HL-60 (cell line): Measurements from ENCODE around the gene ITPK1.

Source experiments
- DNase-seq, 2 experiments: peaks; one replicate each; pipeline ENCODE4 v3.0.0-alpha.2; 2010 to 2020; ENCODE audit warnings: low read depth in 1 of 2, low spot score in 1 of 2
- H3K27ac ChIP-seq: fragments of 250-450 bp; sonication (Bioruptor Pico); replicated peaks from 2 replicates; pipeline ENCODE4 v1.5.1; 2020; ENCODE audit warnings: mild to moderate bottlenecking, moderate library complexity
- H3K27me3 ChIP-seq: fragments of 250-450 bp; sonication (Bioruptor Pico); 2 replicates; pipeline ENCODE4 v1.5.1; 2021; ENCODE audit warnings: mild to moderate bottlenecking, moderate library complexity; ENCODE audit not compliant: insufficient read depth, poor library complexity, severe bottlenecking
- H3K4me3 ChIP-seq: replicated peaks from 2 replicates; pipeline ENCODE4 v1.5.1; 2011; ENCODE audit warnings: mild to moderate bottlenecking, control low read depth, low read length; ENCODE audit not compliant: insufficient read depth
- CTCF ChIP-seq: IDR thresholded peaks from one replicate; pipeline ENCODE4 v1.5.1; 2011; ENCODE audit warnings: low read length, control low read depth, inconsistent platforms; ENCODE audit not compliant: insufficient read depth
- GABPA ChIP-seq: IDR thresholded peaks from 2 replicates; pipeline ENCODE4 v1.6.1; 2012; ENCODE audit warnings: low read depth
- POLR2AphosphoS5 ChIP-seq: IDR thresholded peaks from 2 replicates; pipeline ENCODE4 v1.6.1; 2012; ENCODE audit warnings: low read depth
- REST ChIP-seq: IDR thresholded peaks from 2 replicates; pipeline ENCODE4 v1.6.1; 2012; ENCODE audit warnings: low read depth; ENCODE audit not compliant: insufficient replicate concordance
- SPI1 ChIP-seq: IDR thresholded peaks from 2 replicates; pipeline ENCODE4 v1.6.1; 2012; ENCODE audit warnings: low read depth, mild to moderate bottlenecking, borderline replicate concordance

The ITPK1 gene

GRCh38 chr14:93153121-93153520, 37.4 kb upstream of the ITPK1 start:
- no peak for TF ChIP-seq POLR2AphosphoS5
- TF ChIP-seq CTCF, result no peak
- TF ChIP-seq SPI1, result no peak; the same call in 1 of the 2 replicates
- TF ChIP-seq REST, result no peak
- no peak for TF ChIP-seq GABPA
- DNase-seq, result no peak
- H3K27me3 ChIP-seq, result no peaks in the 10 kb centered on the region
- H3K27ac ChIP-seq, result no peak overlapping the region
- no peak overlapping the region for H3K4me3 ChIP-seq

- no peaks in the 10 kb centered on the region for H3K27me3 ChIP-seq
- H3K4me3 ChIP-seq, result no peak overlapping the region
- no peak for DNase-seq
- H3K27ac ChIP-seq, result no peak overlapping the region
- TF ChIP-seq CTCF, result no peak
- TF ChIP-seq GABPA, result no peak
- TF ChIP-seq POLR2AphosphoS5, result no peak
- no peak for TF ChIP-seq REST
- TF ChIP-seq SPI1, result no peak
These were observed 34.8 kb upstream of the ITPK1 start for GRCh38 chr14:93150227-93151208.

- DNase-seq, result no peak
- Histone ChIP-seq H3K27me3 (no peaks in the 10 kb centered on the region), H3K4me3 (no peak overlapping the region), H3K27ac (no peak overlapping the region)
- TF ChIP-seq REST, result no peak
These were observed 33.3 kb upstream of the ITPK1 start for GRCh38 chr14:93148979-93149378.
